Skeletal muscle satellite cell (primary cell): ENCODE data around the gene SLC14A1.
A peak's percentile ranks its signal among the peaks of the same experiment; 100 is the strongest.
"Not testable (repeated sequence)": the region's sequence is repeated elsewhere in the genome, so short reads cannot be mapped to it uniquely, and the experiment has no call there.

Experiments
- H3K27me3 ChIP-seq: 2 replicates; pipeline ENCODE4 v1.7.0; 2013; ENCODE audit warnings: low read length; ENCODE audit not compliant: control insufficient read depth, insufficient read depth
- H3K36me3 ChIP-seq: 2 replicates; pipeline ENCODE4 v1.7.0; 2013; ENCODE audit warnings: mild to moderate bottlenecking, control low read depth, low read length; ENCODE audit not compliant: insufficient read depth
- H3K4me1 ChIP-seq: 2 replicates; pipeline ENCODE4 v1.7.0; 2013; ENCODE audit warnings: low read length; ENCODE audit not compliant: control insufficient read depth, insufficient read depth
- H3K4me2 ChIP-seq: 2 replicates; pipeline ENCODE4 v1.7.0; 2013; ENCODE audit warnings: mild to moderate bottlenecking, low read length
- H3K4me3 ChIP-seq: 2 replicates; pipeline ENCODE4 v1.7.0; 2013; ENCODE audit warnings: low read length
- H3K9ac ChIP-seq: 2 replicates; pipeline ENCODE4 v1.7.0; 2013; ENCODE audit warnings: mild to moderate bottlenecking, low read depth, low read length, moderate library complexity
- H3K9me3 ChIP-seq: replicated peaks from 2 replicates; pipeline ENCODE4 v1.7.0; 2013; ENCODE audit warnings: mild to moderate bottlenecking, control low read depth, low read length

The SLC14A1 gene

GRCh38 chr18:45741056-45741455, 17.1 kb downstream of the SLC14A1 start:
- Histone ChIP-seq H3K4me3 (no peak overlapping the region), H3K4me2 (no peak overlapping the region), H3K9me3 (no peaks in the 10 kb centered on the region), H3K4me1 (peaks cover 9% of the 10 kb centered on the region), H3K9ac (no peak overlapping the region), H3K27me3 (no peaks in the 10 kb centered on the region), H3K36me3 (no peaks in the 10 kb centered on the region)

GRCh38 chr18:45745817-45746461, 22.0 kb downstream of the SLC14A1 start:
- no peak overlapping the region for H3K9ac ChIP-seq
- H3K4me1 ChIP-seq, result peaks cover 22% of the 10 kb centered on the region
- H3K4me2 ChIP-seq, result no peak overlapping the region
- H3K36me3 ChIP-seq, result no peaks in the 10 kb centered on the region
- H3K4me3 ChIP-seq, result no peak overlapping the region
- no peaks in the 10 kb centered on the region for H3K27me3 ChIP-seq
- H3K9me3 ChIP-seq, result no peaks in the 10 kb centered on the region

- H3K4me1 ChIP-seq, result peaks cover 27% of the 10 kb centered on the region
- no peak overlapping the region for H3K4me3 ChIP-seq
- no peaks in the 10 kb centered on the region for H3K9me3 ChIP-seq
- H3K4me2 ChIP-seq, result no peak overlapping the region
- H3K9ac ChIP-seq, result no peak overlapping the region
- no peaks in the 10 kb centered on the region for H3K36me3 ChIP-seq
- no peaks in the 10 kb centered on the region for H3K27me3 ChIP-seq
Observed at GRCh38 chr18:45748501-45748900, 24.5 kb downstream of the SLC14A1 start.

GRCh38 chr18:45749918-45750689, 26.1 kb downstream of the SLC14A1 start:
- Histone ChIP-seq H3K4me3 (no peak overlapping the region), H3K9ac (no peak overlapping the region)

GRCh38 chr18:45751766-45752165, 27.8 kb downstream of the SLC14A1 start:
- no peak overlapping the region for H3K4me2 ChIP-seq

More at GRCh38 chr18:45749918-45750689, 26.1 kb downstream of the SLC14A1 start:
- no peaks in the 10 kb centered on the region for H3K27me3 ChIP-seq
- H3K36me3 ChIP-seq, result no peaks in the 10 kb centered on the region
- peaks cover 31% of the 10 kb centered on the region for H3K4me1 ChIP-seq
- H3K9me3 ChIP-seq, result no peaks in the 10 kb centered on the region
- H3K4me2 ChIP-seq, result peak overlapping the region; percentile 34

GRCh38 chr18:45752681-45753080, 28.7 kb downstream of the SLC14A1 start:
- H3K9ac ChIP-seq, result no peak overlapping the region
- H3K36me3 ChIP-seq, result no peaks in the 10 kb centered on the region
- H3K4me1 ChIP-seq, result peaks cover 36% of the 10 kb centered on the region
- H3K4me3 ChIP-seq, result no peak overlapping the region
- no peaks in the 10 kb centered on the region for H3K9me3 ChIP-seq
- no peaks in the 10 kb centered on the region for H3K27me3 ChIP-seq
- no peak overlapping the region for H3K4me2 ChIP-seq

More at GRCh38 chr18:45751766-45752165, 27.8 kb downstream of the SLC14A1 start:
- Histone ChIP-seq H3K36me3 (no peaks in the 10 kb centered on the region), H3K27me3 (no peaks in the 10 kb centered on the region), H3K4me3 (no peak overlapping the region), H3K4me1 (peaks cover 36% of the 10 kb centered on the region), H3K9me3 (no peaks in the 10 kb centered on the region), H3K9ac (no peak overlapping the region)

GRCh38 chr18:45753286-45753685, 29.3 kb downstream of the SLC14A1 start:
- Histone ChIP-seq H3K4me2 (no peak overlapping the region), H3K9ac (no peak overlapping the region), H3K27me3 (no peaks in the 10 kb centered on the region), H3K4me1 (peaks cover 36% of the 10 kb centered on the region), H3K9me3 (no peaks in the 10 kb centered on the region), H3K4me3 (no peak overlapping the region), H3K36me3 (no peaks in the 10 kb centered on the region)

- H3K9ac ChIP-seq, result no peak overlapping the region
- no peaks in the 10 kb centered on the region for H3K27me3 ChIP-seq
- H3K36me3 ChIP-seq, result no peaks in the 10 kb centered on the region
- H3K4me1 ChIP-seq, result peaks cover 39% of the 10 kb centered on the region
- H3K9me3 ChIP-seq, result no peaks in the 10 kb centered on the region
- H3K4me2 ChIP-seq, result no peak overlapping the region
- no peak overlapping the region for H3K4me3 ChIP-seq
Observed at GRCh38 chr18:45755934-45756333, 32.0 kb downstream of the SLC14A1 start.

GRCh38 chr18:45757005-45757404, 33.0 kb downstream of the SLC14A1 start:
- Histone ChIP-seq H3K4me3 (no peak overlapping the region), H3K4me2 (no peak overlapping the region), H3K36me3 (no peaks in the 10 kb centered on the region), H3K27me3 (no peaks in the 10 kb centered on the region), H3K4me1 (peaks cover 39% of the 10 kb centered on the region), H3K9me3 (no peaks in the 10 kb centered on the region), H3K9ac (no peak overlapping the region)

GRCh38 chr18:45757644-45758043, 33.7 kb downstream of the SLC14A1 start:
- peaks cover 39% of the 10 kb centered on the region for H3K4me1 ChIP-seq
- not testable (repeated sequence) for H3K4me2 ChIP-seq, H3K9me3 ChIP-seq, H3K4me3 ChIP-seq, H3K36me3 ChIP-seq, H3K9ac ChIP-seq, H3K27me3 ChIP-seq

- Histone ChIP-seq H3K9ac (no peak overlapping the region), H3K4me2 (no peak overlapping the region), H3K4me1 (peaks cover 45% of the 10 kb centered on the region), H3K27me3 (no peaks in the 10 kb centered on the region), H3K9me3 (no peaks in the 10 kb centered on the region), H3K4me3 (no peak overlapping the region), H3K36me3 (no peaks in the 10 kb centered on the region)
Observed at GRCh38 chr18:45760462-45761036, 36.6 kb downstream of the SLC14A1 start.
